CD4-positive, alpha-beta T cell treated with Interleukin-1 beta for 1 hour (primary cell): ENCODE data around the gene SLC10A7.
"Not testable (repeated sequence)": the region's sequence is repeated elsewhere in the genome, so short reads cannot be mapped to it uniquely, and the experiment has no call there.

Experiments
- DNase-seq, 2 donors: peaks; one replicate each; pipeline ENCODE4 v3.0.0-alpha.2; 2020 to 2022

The SLC10A7 gene

GRCh38 chr4:146436423-146437162 is 85.1 kb downstream of the SLC10A7 start:
- no peak for DNase-seq

- DNase-seq, result no peak
These were observed 85.8 kb downstream of the SLC10A7 start for GRCh38 chr4:146435962-146436361.

- DNase-seq, result no peak
These were observed 89.7 kb downstream of the SLC10A7 start for GRCh38 chr4:146432065-146432464.

- no peak for DNase-seq
These were observed 93.4 kb downstream of the SLC10A7 start for GRCh38 chr4:146428298-146428697.

- DNase-seq, result no peak
These were observed 103.9 kb downstream of the SLC10A7 start for GRCh38 chr4:146417822-146418221.

- no peak for DNase-seq
These were observed 105.9 kb downstream of the SLC10A7 start for GRCh38 chr4:146415829-146416228.

- DNase-seq, result no peak
These were observed 114.1 kb downstream of the SLC10A7 start for GRCh38 chr4:146407669-146408084.

GRCh38 chr4:146407257-146407656 is 114.5 kb downstream of the SLC10A7 start:
- DNase-seq, result no peak

GRCh38 chr4:146401274-146401673 is 120.5 kb downstream of the SLC10A7 start:
- DNase-seq, result no peak

GRCh38 chr4:146398896-146399445 is 122.8 kb downstream of the SLC10A7 start:
- no peak for DNase-seq

- DNase-seq, result no peak
These were observed 123.3 kb downstream of the SLC10A7 start for GRCh38 chr4:146398404-146398803.

- no peak for DNase-seq
These were observed 132.2 kb downstream of the SLC10A7 start for GRCh38 chr4:146389561-146389960.

GRCh38 chr4:146382194-146382593 is 139.5 kb downstream of the SLC10A7 start:
- DNase-seq, result no peak

GRCh38 chr4:146381263-146381872 is 140.4 kb downstream of the SLC10A7 start:
- DNase-seq, result no peak

GRCh38 chr4:146379744-146380143 is 142.0 kb downstream of the SLC10A7 start:
- no peak for DNase-seq

GRCh38 chr4:146371812-146372211 is 149.9 kb downstream of the SLC10A7 start:
- no peak for DNase-seq

- no peak for DNase-seq
These were observed 150.9 kb downstream of the SLC10A7 start for GRCh38 chr4:146370841-146371240.

- DNase-seq, result no peak
These were observed 152.3 kb downstream of the SLC10A7 start for GRCh38 chr4:146369446-146369845.

GRCh38 chr4:146368209-146368608 is 153.5 kb downstream of the SLC10A7 start:
- no peak for DNase-seq

GRCh38 chr4:146367347-146367746 is 154.4 kb downstream of the SLC10A7 start:
- no peak for DNase-seq

- no peak for DNase-seq
These were observed 162.0 kb downstream of the SLC10A7 start for GRCh38 chr4:146359771-146360170.

GRCh38 chr4:146350114-146350513 is 171.6 kb downstream of the SLC10A7 start:
- not testable (repeated sequence) for DNase-seq

- DNase-seq, result no peak
These were observed 172.4 kb downstream of the SLC10A7 start for GRCh38 chr4:146349306-146349705.

- no peak for DNase-seq
These were observed 173.9 kb downstream of the SLC10A7 start for GRCh38 chr4:146347822-146348221.
